Measurements from ENCODE around the gene BAHCC1. TPM values are rescaled to one million over a fixed set of nuclear protein-coding genes. Genes with fewer than 3 reads are reported as not detected.

BAHCC1 gene
- total RNA-seq, 1 experiment from 2014 or later, result 0.17 TPM

DNA sequence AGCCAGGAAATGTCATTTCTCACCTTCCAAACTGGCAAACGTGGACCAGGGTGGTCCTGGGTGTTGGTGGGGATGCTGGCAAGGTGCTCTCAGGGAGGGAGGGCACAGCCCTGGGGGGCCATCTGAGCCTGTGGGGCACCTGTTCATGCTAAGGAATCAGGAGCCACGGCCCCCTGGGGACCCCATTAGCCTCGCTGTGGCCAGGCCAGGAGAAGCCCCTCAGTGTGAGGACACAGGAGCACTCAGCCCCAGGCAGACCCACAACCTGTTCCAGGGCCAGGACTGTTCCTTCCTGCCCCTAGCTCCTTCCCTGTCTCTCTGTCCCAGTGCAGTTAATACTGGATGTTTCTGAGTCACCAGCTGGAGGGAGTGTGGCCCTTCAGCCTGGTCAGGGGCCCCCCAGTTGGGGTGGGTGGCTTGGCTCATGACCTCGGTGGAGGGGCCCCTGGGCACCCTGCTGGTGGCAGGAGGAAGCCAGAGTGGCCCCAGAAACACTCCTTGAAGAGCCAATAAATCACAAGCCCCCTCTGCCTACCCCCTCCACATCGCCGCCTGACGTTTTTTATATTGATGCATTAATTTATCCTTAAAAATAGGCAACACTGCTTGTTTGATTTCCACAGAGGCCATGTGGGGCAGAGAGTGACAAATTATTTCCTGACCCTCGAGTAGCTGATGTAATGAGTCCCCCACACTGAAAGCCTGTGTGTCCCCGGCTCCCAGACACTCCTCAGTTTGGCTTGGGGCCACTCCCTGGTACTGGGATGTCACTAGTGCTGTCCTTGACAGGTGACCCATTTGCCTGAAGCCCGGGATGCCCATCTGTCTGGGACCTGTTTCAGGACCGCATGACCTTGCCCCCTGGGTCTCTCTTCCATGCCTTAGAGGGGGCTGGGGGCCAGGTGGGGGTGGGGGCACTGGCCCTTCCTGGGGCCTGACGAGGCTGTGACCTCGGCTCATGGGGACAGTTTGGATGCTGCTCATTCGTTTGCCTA, 95.0 kb downstream of the BAHCC1 start:
- Mint-ChIP-seq H3K27ac (ENCODE audit: unreplicated experiment) (no peak overlapping the region), H3K9me3 (ENCODE audit: low read depth, unreplicated experiment) (no peaks in the 10 kb centered on the region)
- intact Hi-C loops (cut with micrococcal nuclease; ENCODE audit: unreplicated experiment), result loop anchor here (10.0 kb wide), 1 partner anchor 195 kb away; the partner anchor contains the start of gene SLC38A10

DNA sequence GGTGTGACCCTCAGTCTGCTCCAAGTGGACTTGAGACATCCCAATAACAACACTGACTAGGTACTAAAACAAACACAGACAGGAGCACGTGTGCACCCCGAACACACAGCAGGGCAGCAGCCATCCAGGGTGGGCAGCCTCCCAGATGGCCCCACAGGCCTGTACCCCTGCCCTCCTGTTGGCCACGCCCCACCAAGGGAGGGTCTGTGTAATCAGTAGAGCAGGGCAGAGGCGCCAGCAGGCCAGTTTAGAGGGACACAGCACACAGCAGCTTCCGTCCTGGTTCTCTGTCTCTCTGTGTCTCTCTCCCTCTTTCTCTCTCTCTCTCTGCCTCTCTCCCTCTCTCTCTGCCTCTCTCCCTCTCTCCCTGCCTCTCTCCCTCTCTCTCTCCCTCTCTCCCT, 95.9 kb downstream of the BAHCC1 start:
- DNase-seq, result no peak
- peaks cover 9% of the 10 kb centered on the region for H3K4me1 Mint-ChIP-seq (ENCODE audit: low read depth, unreplicated experiment)
- no peaks in the 10 kb centered on the region for H3K9me3 Mint-ChIP-seq (ENCODE audit: low read depth, unreplicated experiment)
- no peak overlapping the region for H3K4me3 Mint-ChIP-seq (ENCODE audit: low read depth, unreplicated experiment)
- peaks cover 46% of the 10 kb centered on the region for H3K27me3 Mint-ChIP-seq (ENCODE audit: unreplicated experiment)
- H3K36me3 Mint-ChIP-seq (ENCODE audit: insufficient read depth, unreplicated experiment), result peaks cover 12% of the 10 kb centered on the region
- H3K27ac Mint-ChIP-seq (ENCODE audit: unreplicated experiment), result no peak overlapping the region
- no TSS peak for BruUV-seq (replicated peaks)
- CTCF ChIA-PET, result interaction anchor here (0.7 kb wide), 1 partner anchor 74 kb away, joined by 4 read pairs; no protein-coding TSS in a partner anchor
- intact Hi-C loops (cut with micrococcal nuclease; ENCODE audit: unreplicated experiment), result no loop called here
- TF ChIP-seq, protein P1, sequence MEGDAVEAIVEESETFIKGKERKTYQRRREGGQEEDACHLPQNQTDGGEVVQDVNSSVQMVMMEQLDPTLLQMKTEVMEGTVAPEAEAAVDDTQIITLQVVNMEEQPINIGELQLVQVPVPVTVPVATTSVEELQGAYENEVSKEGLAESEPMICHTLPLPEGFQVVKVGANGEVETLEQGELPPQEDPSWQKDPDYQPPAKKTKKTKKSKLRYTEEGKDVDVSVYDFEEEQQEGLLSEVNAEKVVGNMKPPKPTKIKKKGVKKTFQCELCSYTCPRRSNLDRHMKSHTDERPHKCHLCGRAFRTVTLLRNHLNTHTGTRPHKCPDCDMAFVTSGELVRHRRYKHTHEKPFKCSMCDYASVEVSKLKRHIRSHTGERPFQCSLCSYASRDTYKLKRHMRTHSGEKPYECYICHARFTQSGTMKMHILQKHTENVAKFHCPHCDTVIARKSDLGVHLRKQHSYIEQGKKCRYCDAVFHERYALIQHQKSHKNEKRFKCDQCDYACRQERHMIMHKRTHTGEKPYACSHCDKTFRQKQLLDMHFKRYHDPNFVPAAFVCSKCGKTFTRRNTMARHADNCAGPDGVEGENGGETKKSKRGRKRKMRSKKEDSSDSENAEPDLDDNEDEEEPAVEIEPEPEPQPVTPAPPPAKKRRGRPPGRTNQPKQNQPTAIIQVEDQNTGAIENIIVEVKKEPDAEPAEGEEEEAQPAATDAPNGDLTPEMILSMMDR (IDR thresholded peaks at IDR 0.05; ENCODE audit: unreplicated experiment), result no peak

More for the DNA sequence above, 95.0 kb downstream of the BAHCC1 start:
- DNase-seq, result no peak
- Mint-ChIP-seq H3K4me3 (ENCODE audit: low read depth, unreplicated experiment) (no peak overlapping the region), H3K27me3 (ENCODE audit: unreplicated experiment) (peaks cover 46% of the 10 kb centered on the region), H3K4me1 (ENCODE audit: low read depth, unreplicated experiment) (peaks cover 9% of the 10 kb centered on the region), H3K36me3 (ENCODE audit: insufficient read depth, unreplicated experiment) (peaks cover 12% of the 10 kb centered on the region)
- no TSS peak for BruUV-seq (replicated peaks)
- CTCF ChIA-PET, result interaction anchor here (0.7 to 0.9 kb wide), 2 partner anchors 130 to 341 kb away, joined by 4 to 9 read pairs; no protein-coding TSS in a partner anchor
- TF ChIP-seq, protein P1 (IDR thresholded peaks at IDR 0.05; ENCODE audit: unreplicated experiment), result no peak

DNA sequence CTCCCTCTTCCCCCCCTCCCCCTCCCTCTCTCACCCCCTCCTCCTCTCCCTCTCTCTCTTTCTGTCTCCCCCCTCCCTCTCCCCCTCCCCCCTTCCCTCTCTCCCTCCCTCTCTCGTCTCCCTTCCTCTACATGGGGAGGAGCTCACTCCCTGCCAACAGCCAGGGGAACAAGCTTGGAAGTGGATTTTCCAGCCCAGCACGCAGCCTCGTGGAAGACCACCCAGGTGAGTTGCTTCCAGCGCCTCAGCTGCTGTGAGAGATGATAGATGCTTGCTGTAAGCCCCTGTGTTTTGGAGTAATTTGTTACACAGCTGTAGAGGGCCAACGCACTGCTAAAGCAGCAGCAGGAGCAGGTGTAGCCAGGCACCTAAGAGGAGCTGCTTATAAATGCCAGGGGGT, 96.5 kb downstream of the BAHCC1 start:
- intact Hi-C loops (cut with micrococcal nuclease; ENCODE audit: unreplicated experiment), result no loop called here
- no peak for DNase-seq
- Mint-ChIP-seq H3K4me3 (ENCODE audit: low read depth, unreplicated experiment) (no peak overlapping the region), H3K4me1 (ENCODE audit: low read depth, unreplicated experiment) (peaks cover 9% of the 10 kb centered on the region), H3K27me3 (ENCODE audit: unreplicated experiment) (peaks cover 46% of the 10 kb centered on the region), H3K9me3 (ENCODE audit: low read depth, unreplicated experiment) (no peaks in the 10 kb centered on the region), H3K27ac (ENCODE audit: unreplicated experiment) (no peak overlapping the region), H3K36me3 (ENCODE audit: insufficient read depth, unreplicated experiment) (peaks cover 12% of the 10 kb centered on the region)
- TF ChIP-seq, protein P1 (IDR thresholded peaks at IDR 0.05; ENCODE audit: unreplicated experiment), result no peak
- CTCF ChIA-PET, result interaction anchor here (0.7 kb wide), 1 partner anchor 75 kb away, joined by 4 read pairs; no protein-coding TSS in a partner anchor
- BruUV-seq (replicated peaks), result no TSS peak

DNA sequence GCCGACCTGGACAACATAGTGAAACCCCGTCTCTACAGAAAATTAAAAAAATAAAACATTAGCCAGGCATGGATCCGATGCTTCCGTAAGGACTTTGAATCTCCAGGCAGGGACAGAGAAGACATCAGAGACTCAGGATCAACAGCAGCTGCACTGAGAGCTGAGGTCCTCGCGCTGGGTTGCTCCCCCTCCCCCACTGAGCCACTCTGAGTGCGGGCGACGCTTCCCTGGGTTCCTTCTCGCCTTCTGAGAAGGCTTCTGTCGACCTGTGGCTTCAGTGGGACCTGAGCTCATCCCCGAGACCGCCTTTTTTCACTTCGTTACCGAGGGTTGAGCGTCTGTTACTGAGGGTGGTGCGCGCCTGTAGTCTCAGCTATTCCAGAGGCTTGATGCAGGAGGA, 96.9 kb downstream of the BAHCC1 start:
- CTCF ChIA-PET, result interaction anchor here (0.6 kb wide), 1 partner anchor 8 kb away, joined by 3 read pairs; no protein-coding TSS in a partner anchor

More for the DNA sequence above, 96.9 kb downstream of the BAHCC1 start:
- H3K4me1 Mint-ChIP-seq (ENCODE audit: low read depth, unreplicated experiment), result peaks cover 9% of the 10 kb centered on the region
- intact Hi-C loops (cut with micrococcal nuclease; ENCODE audit: unreplicated experiment), result no loop called here
- H3K9me3 Mint-ChIP-seq (ENCODE audit: low read depth, unreplicated experiment), result no peaks in the 10 kb centered on the region
- BruUV-seq (replicated peaks), result no TSS peak
- no peak overlapping the region for H3K4me3 Mint-ChIP-seq (ENCODE audit: low read depth, unreplicated experiment)
- DNase-seq, result no peak
- H3K27ac Mint-ChIP-seq (ENCODE audit: unreplicated experiment), result no peak overlapping the region
- peaks cover 9% of the 10 kb centered on the region for H3K36me3 Mint-ChIP-seq (ENCODE audit: insufficient read depth, unreplicated experiment)
- TF ChIP-seq, protein P1 (IDR thresholded peaks at IDR 0.05; ENCODE audit: unreplicated experiment), result no peak
- H3K27me3 Mint-ChIP-seq (ENCODE audit: unreplicated experiment), result peaks cover 46% of the 10 kb centered on the region

Measured in Calu3 (cell line).